ENCODE data around the gene EPHB1. TPM values are rescaled to one million over a fixed set of nuclear protein-coding genes. Genes with fewer than 3 reads are reported as not detected.
"Not testable (repeated sequence)": the region's sequence is repeated elsewhere in the genome, so short reads cannot be mapped to it uniquely, and the experiment has no call there.

EPHB1 gene
- total RNA-seq, 1 donor from 2014 or later = 0.72 TPM

GRCh38 chr3:135199137-135199536 is 404.1 kb downstream of the EPHB1 start:
- no peak for DNase-seq (ENCODE audit: low spot score)

GRCh38 chr3:135203026-135203425 is 408.0 kb downstream of the EPHB1 start:
- no peak for DNase-seq (ENCODE audit: low spot score)

GRCh38 chr3:135213213-135213612 is 418.2 kb downstream of the EPHB1 start:
- no peak for DNase-seq (ENCODE audit: low spot score)

- DNase-seq (ENCODE audit: low spot score) = no peak
Observed at GRCh38 chr3:135213822-135214221, 418.8 kb downstream of the EPHB1 start.

GRCh38 chr3:135214400-135214799 is 419.3 kb downstream of the EPHB1 start:
- no peak for DNase-seq (ENCODE audit: low spot score)

- DNase-seq (ENCODE audit: low spot score) = no peak
Observed at GRCh38 chr3:135215516-135215915, 420.5 kb downstream of the EPHB1 start.

GRCh38 chr3:135216659-135217058 is 421.6 kb downstream of the EPHB1 start:
- DNase-seq (ENCODE audit: low spot score) = no peak

- DNase-seq (ENCODE audit: low spot score) = no peak
Observed at GRCh38 chr3:135217730-135218129, 422.7 kb downstream of the EPHB1 start.

GRCh38 chr3:135218304-135218703 is 423.2 kb downstream of the EPHB1 start:
- no peak for DNase-seq (ENCODE audit: low spot score)

- no peak for DNase-seq (ENCODE audit: low spot score)
Observed at GRCh38 chr3:135218782-135219181, 423.7 kb downstream of the EPHB1 start.

GRCh38 chr3:135224815-135225362 is 429.8 kb downstream of the EPHB1 start:
- DNase-seq (ENCODE audit: low spot score) = no peak

GRCh38 chr3:135226057-135226456 is 431.0 kb downstream of the EPHB1 start:
- DNase-seq (ENCODE audit: low spot score) = no peak

- no peak for DNase-seq (ENCODE audit: low spot score)
Observed at GRCh38 chr3:135228201-135228600, 433.1 kb downstream of the EPHB1 start.

- no peak for DNase-seq (ENCODE audit: low spot score)
Observed at GRCh38 chr3:135229018-135229495, 434.0 kb downstream of the EPHB1 start.

- no peak for DNase-seq (ENCODE audit: low spot score)
Observed at GRCh38 chr3:135231737-135232136, 436.7 kb downstream of the EPHB1 start.

GRCh38 chr3:135232226-135232625 is 437.2 kb downstream of the EPHB1 start:
- DNase-seq (ENCODE audit: low spot score) = no peak

GRCh38 chr3:135233476-135233875 is 438.4 kb downstream of the EPHB1 start:
- DNase-seq (ENCODE audit: low spot score) = not testable (repeated sequence)

GRCh38 chr3:135235541-135235940 is 440.5 kb downstream of the EPHB1 start:
- DNase-seq (ENCODE audit: low spot score) = no peak

GRCh38 chr3:135237371-135238143 is 442.5 kb downstream of the EPHB1 start:
- DNase-seq (ENCODE audit: low spot score) = no peak

- no peak for DNase-seq (ENCODE audit: low spot score)
Observed at GRCh38 chr3:135238236-135238830, 443.3 kb downstream of the EPHB1 start.

GRCh38 chr3:135238871-135239614 is 444.0 kb downstream of the EPHB1 start:
- DNase-seq (ENCODE audit: low spot score) = no peak

- DNase-seq (ENCODE audit: low spot score) = no peak
Observed at GRCh38 chr3:135239615-135239884, 444.5 kb downstream of the EPHB1 start.
